ENCODE results near the gene POU2AF1.

- TF ChIP-seq POLR2A (IDR thresholded peaks at IDR 0.05; ENCODE audit: low read length) (no peak), GATA1 (IDR thresholded peaks at IDR 0.05; ENCODE audit: low read depth, low read length) (no peak)
These were observed 42.4 kb downstream of the POU2AF1 start for GRCh38 chr11:111336582-111337256.
